ENCODE measurements around the gene ERGIC1. TPM values are rescaled to one million over a fixed set of nuclear protein-coding genes. Genes with fewer than 3 reads are reported as not detected.
A peak's percentile ranks its signal among the peaks of the same experiment; 100 is the strongest.

Gene ERGIC1
- polyA plus RNA-seq, 3 donors, result 117 to 124 (median 118) TPM

GRCh38 chr5:172959824-172960799, 126.1 kb downstream of the ERGIC1 start:
- DNase-seq (ENCODE audit: low read depth in 3 of 3, low spot score in 2 of 3), result no peak

GRCh38 chr5:172969921-172970320, 135.9 kb downstream of the ERGIC1 start:
- DNase-seq (ENCODE audit: low read depth in 3 of 3, low spot score in 2 of 3), result no peak

GRCh38 chr5:172971482-172971881, 137.4 kb downstream of the ERGIC1 start:
- no peak for DNase-seq (ENCODE audit: low read depth in 3 of 3, low spot score in 2 of 3)

GRCh38 chr5:172972552-172972951, 138.5 kb downstream of the ERGIC1 start:
- DNase-seq (ENCODE audit: low read depth in 3 of 3, low spot score in 2 of 3), result no peak

GRCh38 chr5:172973127-172973916, 139.3 kb downstream of the ERGIC1 start:
- DNase-seq (ENCODE audit: low read depth in 3 of 3, low spot score in 2 of 3), result no peak

GRCh38 chr5:172973931-172974330, 139.9 kb downstream of the ERGIC1 start:
- DNase-seq (ENCODE audit: low read depth in 3 of 3, low spot score in 2 of 3), result no peak

GRCh38 chr5:172975289-172975688, 141.2 kb downstream of the ERGIC1 start:
- DNase-seq (ENCODE audit: low read depth in 3 of 3, low spot score in 2 of 3), result no peak

GRCh38 chr5:172979778-172980177, 145.7 kb downstream of the ERGIC1 start:
- DNase-seq (ENCODE audit: low read depth in 3 of 3, low spot score in 2 of 3), result no peak

GRCh38 chr5:172981931-172982330, 147.9 kb downstream of the ERGIC1 start:
- no peak for DNase-seq (ENCODE audit: low read depth in 3 of 3, low spot score in 2 of 3)

GRCh38 chr5:172983542-172984243, 149.6 kb downstream of the ERGIC1 start, which contains the start of gene ATP6V0E1:
ATP6V0E1 (plus strand) TSS chr5:172983771; CDS start chr5:172983861, 90 bp downstream.
- peak in 2 of 3 donors; percentile 85 for DNase-seq (ENCODE audit: low read depth in 3 of 3, low spot score in 2 of 3)

- peak in 1 of 3 donors; percentile 64 for DNase-seq (ENCODE audit: low read depth in 3 of 3, low spot score in 2 of 3)
Measured at GRCh38 chr5:172984244-172984953, 150.3 kb downstream of the ERGIC1 start.

GRCh38 chr5:172985596-172985995, 151.5 kb downstream of the ERGIC1 start:
- DNase-seq (ENCODE audit: low read depth in 3 of 3, low spot score in 2 of 3), result no peak

- DNase-seq (ENCODE audit: low read depth in 3 of 3, low spot score in 2 of 3), result no peak
Measured at GRCh38 chr5:172988276-172988675, 154.2 kb downstream of the ERGIC1 start.

- DNase-seq (ENCODE audit: low read depth in 3 of 3, low spot score in 2 of 3), result no peak
Measured at GRCh38 chr5:172990776-172991175, 156.7 kb downstream of the ERGIC1 start.

GRCh38 chr5:172994405-172994804, 160.4 kb downstream of the ERGIC1 start:
- no peak for DNase-seq (ENCODE audit: low read depth in 3 of 3, low spot score in 2 of 3)

GRCh38 chr5:172999372-172999973, 165.4 kb downstream of the ERGIC1 start:
- no peak for DNase-seq (ENCODE audit: low read depth in 3 of 3, low spot score in 2 of 3)

- no peak for DNase-seq (ENCODE audit: low read depth in 3 of 3, low spot score in 2 of 3)
Measured at GRCh38 chr5:172999974-173000373, 165.9 kb downstream of the ERGIC1 start.

GRCh38 chr5:173001229-173001841, 167.3 kb downstream of the ERGIC1 start:
- no peak for DNase-seq (ENCODE audit: low read depth in 3 of 3, low spot score in 2 of 3)
